Activated naive CD4-positive, alpha-beta T cell treated with anti-CD3 and anti-CD28 coated beads, Interleukin-2, amount 10 ng/mL, durations not matched to agents 7 days and 5 days (primary cell): Measurements from ENCODE around the gene REV3L.

Experiments used
- CTCF ChIA-PET: fragments of 350-600 bp; sonication (Branson Sonifier 250); formaldehyde crosslinking; loops from one replicate; lab custom pipeline; 2021; ENCODE audit warnings: antibody characterized with exemption; lab: Charles Lee
- DNase-seq: peaks from one replicate; pipeline ENCODE4 v3.0.0-alpha.2; 2020
- H3K27ac Mint-ChIP-seq: one replicate; pipeline ENCODE4 v1.8.0; 2021; ENCODE audit warnings: mild to moderate bottlenecking, moderate library complexity, mixed read lengths
- H3K27me3 Mint-ChIP-seq: one replicate; pipeline ENCODE4 v1.8.0; 2021; ENCODE audit warnings: mild to moderate bottlenecking, mixed read lengths
- H3K36me3 Mint-ChIP-seq: one replicate; pipeline ENCODE4 v1.8.0; 2021; ENCODE audit warnings: mixed read lengths
- H3K4me1 Mint-ChIP-seq: one replicate; pipeline ENCODE4 v1.8.0; 2021; ENCODE audit warnings: mixed read lengths
- H3K4me3 Mint-ChIP-seq: one replicate; pipeline ENCODE4 v1.8.0; 2021; ENCODE audit warnings: mild to moderate bottlenecking, moderate library complexity, mixed read lengths
- H3K9me3 Mint-ChIP-seq: one replicate; pipeline ENCODE4 v1.8.0; 2021; ENCODE audit warnings: mixed read lengths

Gene REV3L

DNA sequence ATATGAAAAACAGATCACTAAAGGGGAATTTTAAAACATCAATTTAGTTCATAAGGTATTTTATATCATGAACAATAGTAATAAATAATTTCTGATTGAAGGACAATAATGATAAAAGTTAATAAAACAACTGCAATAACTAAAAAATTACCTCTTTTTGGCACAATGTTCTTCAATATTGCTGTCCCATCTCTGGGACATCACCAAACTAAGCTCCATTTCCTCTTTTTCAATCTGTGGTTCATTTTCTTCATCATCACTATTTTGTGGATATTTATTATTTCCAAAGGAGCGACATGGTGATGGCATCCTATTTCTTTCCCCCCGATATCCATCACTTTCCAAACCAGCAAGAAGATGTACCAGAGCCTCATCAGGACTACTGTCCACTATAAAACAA lies 103.2 kb downstream of the REV3L start:
- Mint-ChIP-seq H3K27me3 (no peaks in the 10 kb centered on the region), H3K27ac (no peak overlapping the region), H3K9me3 (no peaks in the 10 kb centered on the region), H3K4me1 (no peaks in the 10 kb centered on the region), H3K36me3 (peaks cover 25% of the 10 kb centered on the region), H3K4me3 (no peak overlapping the region)
- CTCF ChIA-PET: no interaction called here
- no peak for DNase-seq

DNA sequence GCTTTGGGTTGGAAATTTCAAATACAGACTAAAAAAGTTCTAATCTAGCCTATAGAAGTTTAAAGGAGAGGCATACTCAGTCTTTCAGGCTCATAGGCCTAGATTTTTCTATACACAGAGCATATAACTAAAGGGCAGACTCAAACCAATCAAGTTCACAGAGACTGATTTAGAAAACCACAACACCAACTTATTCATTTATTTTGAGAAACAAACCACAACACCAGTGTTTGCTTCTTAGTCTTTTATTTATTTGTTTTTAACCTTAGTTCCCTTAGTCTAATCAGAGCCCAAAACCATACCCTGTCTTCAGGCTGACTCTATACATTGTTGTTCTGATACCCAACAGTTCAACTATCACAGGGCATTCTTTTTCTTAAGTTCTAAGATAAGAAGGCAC lies 103.7 kb downstream of the REV3L start:
- Mint-ChIP-seq H3K9me3 (no peaks in the 10 kb centered on the region), H3K36me3 (peaks cover 22% of the 10 kb centered on the region), H3K4me3 (no peak overlapping the region), H3K4me1 (no peaks in the 10 kb centered on the region), H3K27ac (no peak overlapping the region), H3K27me3 (no peaks in the 10 kb centered on the region)
- CTCF ChIA-PET: no interaction called here
- no peak for DNase-seq

DNA sequence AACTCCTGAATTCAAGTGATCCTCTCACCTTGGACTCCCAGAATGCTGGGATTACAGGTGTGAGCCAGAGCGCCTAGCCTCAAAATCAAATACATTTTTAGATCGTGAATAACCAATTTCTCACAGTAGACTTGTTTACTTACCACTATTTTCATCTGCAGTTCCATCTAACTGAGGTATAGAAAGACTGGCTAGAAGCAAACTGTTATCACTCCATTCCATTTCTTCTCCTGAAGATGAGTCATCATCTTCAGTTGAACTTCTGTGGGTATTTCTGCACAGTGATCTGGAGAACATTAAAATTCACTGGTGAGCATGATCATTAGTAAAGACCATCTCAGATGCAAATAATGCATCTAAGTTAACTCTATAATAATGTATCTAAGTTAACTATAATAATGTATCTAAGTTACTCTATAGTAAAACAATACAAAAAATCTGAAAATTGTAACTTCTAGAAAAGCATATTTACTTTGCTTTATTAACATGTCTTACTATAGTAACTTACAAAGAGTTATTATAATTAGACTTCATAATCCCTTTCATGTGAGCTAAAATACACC lies 105.4 kb downstream of the REV3L start:
- CTCF ChIA-PET: no interaction called here
- DNase-seq: no peak
- peaks cover 25% of the 10 kb centered on the region for H3K36me3 Mint-ChIP-seq
- no peak overlapping the region for H3K4me3 Mint-ChIP-seq
- H3K27me3 Mint-ChIP-seq: no peaks in the 10 kb centered on the region
- H3K27ac Mint-ChIP-seq: no peak overlapping the region
- H3K9me3 Mint-ChIP-seq: no peaks in the 10 kb centered on the region
- no peaks in the 10 kb centered on the region for H3K4me1 Mint-ChIP-seq

DNA sequence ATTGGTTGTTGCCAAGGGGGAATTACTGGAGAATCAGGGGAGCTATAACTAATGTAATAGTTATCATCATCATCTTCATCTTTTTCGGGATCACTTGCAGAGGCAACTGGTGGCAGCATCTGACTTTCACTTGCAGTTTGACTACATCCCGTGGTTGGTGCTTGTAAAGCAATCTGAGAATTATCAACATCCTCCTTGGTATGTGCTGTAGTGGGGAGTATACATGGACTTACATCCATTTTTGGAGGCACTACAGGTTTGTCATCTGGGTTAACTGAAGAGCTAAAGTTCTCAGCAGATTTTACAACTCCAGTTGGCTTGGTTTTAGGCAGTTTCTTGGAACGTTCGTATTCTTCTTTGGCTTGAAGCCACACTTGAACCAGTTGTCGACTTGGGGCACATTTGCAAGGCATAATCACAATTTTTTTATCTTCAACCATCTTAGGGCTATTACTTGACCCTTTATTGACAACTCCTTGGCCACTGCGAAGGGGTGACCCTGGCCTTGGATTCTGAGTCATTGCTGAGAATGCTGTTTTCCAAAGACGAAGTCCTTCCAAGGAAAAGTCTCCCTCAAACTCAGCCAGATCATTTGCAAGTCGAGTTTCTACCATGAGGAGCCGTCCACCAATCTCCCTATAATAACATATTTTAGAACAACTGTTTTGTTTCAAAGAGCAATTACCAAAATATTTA lies 115.5 kb downstream of the REV3L start:
- peaks cover 13% of the 10 kb centered on the region for H3K4me1 Mint-ChIP-seq
- no peaks in the 10 kb centered on the region for H3K9me3 Mint-ChIP-seq
- H3K27ac Mint-ChIP-seq: no peak overlapping the region
- H3K27me3 Mint-ChIP-seq: no peaks in the 10 kb centered on the region
- no peak overlapping the region for H3K4me3 Mint-ChIP-seq
- DNase-seq: no peak
- peaks cover 11% of the 10 kb centered on the region for H3K36me3 Mint-ChIP-seq
- CTCF ChIA-PET: interaction anchor here (1.5 to 2.4 kb wide), 2 partner anchors 27 to 111 kb away, joined by 3 to 11 read pairs; no protein-coding TSS in a partner anchor

DNA sequence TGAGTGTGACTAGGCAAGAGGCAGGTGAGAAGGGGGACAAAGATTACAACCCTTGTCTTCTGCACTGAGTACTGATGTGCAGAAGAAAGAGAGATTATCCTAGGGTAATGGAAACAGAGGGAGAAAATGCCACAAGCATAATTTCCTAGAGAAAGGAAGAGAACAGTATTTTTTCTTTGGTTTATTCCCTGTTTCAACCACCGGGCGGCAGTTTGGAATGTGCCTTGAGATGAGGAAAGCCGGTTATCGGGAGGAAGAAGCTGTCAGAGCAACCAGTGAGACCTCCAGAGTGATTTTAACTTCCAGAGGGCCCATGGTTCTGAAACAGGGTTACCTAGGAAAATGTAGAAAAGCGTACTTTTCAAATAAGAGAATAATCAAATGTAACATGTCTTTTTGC lies 121.4 kb downstream of the REV3L start:
- H3K4me1 Mint-ChIP-seq: no peaks in the 10 kb centered on the region
- peaks cover 6% of the 10 kb centered on the region for H3K36me3 Mint-ChIP-seq
- H3K4me3 Mint-ChIP-seq: no peak overlapping the region
- no peak for DNase-seq
- no peaks in the 10 kb centered on the region for H3K27me3 Mint-ChIP-seq
- no peak overlapping the region for H3K27ac Mint-ChIP-seq
- no peaks in the 10 kb centered on the region for H3K9me3 Mint-ChIP-seq
- CTCF ChIA-PET: interaction anchor here (0.9 kb wide), 1 partner anchor 117 kb away, joined by 3 read pairs; no protein-coding TSS in a partner anchor

DNA sequence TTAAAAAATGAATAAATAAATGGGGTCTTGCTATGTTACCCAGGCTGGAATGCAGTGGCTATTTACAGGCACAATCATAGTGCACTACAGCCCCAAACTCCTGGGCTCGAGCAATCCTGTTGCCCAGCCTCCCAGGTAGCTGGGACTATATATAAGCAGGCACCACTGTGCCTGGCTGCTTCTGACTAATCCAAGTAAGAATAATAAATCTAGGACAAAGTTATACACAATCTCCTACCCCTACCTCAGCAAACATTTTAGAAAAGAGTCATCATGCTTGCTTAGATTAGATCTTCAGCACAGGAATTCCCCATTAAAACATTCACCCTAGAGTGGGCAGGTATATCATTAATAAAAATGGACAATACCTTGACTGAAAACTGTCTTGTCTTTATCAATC lies 124.6 kb downstream of the REV3L start:
- H3K4me3 Mint-ChIP-seq: no peak overlapping the region
- no peaks in the 10 kb centered on the region for H3K4me1 Mint-ChIP-seq
- no peaks in the 10 kb centered on the region for H3K9me3 Mint-ChIP-seq
- DNase-seq: no peak
- H3K27ac Mint-ChIP-seq: no peak overlapping the region
- no peaks in the 10 kb centered on the region for H3K27me3 Mint-ChIP-seq
- CTCF ChIA-PET: no interaction called here
- peaks cover 11% of the 10 kb centered on the region for H3K36me3 Mint-ChIP-seq

DNA sequence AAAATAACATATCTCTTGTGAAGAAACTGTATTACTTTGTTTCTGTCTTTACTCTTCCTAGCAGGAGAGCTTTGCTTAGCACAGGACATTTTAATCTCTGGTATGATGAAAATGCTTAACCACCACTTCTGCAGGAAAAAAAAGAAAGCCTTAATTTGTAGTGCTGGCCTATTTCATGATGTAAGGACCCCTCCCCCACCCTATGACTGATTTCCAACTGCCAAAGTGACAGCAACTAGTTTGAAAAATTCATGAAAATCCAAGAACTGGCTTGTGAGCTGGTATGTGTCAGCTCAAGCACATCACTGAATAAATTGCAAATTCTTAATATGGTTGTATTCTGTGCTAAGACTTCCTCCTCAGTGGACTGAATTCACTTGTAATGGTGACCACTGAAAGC lies 125.3 kb downstream of the REV3L start:
- no peak overlapping the region for H3K4me3 Mint-ChIP-seq
- CTCF ChIA-PET: interaction anchor here (0.6 kb wide), 1 partner anchor 12 kb away, joined by 3 read pairs; no protein-coding TSS in a partner anchor
- H3K9me3 Mint-ChIP-seq: no peaks in the 10 kb centered on the region
- H3K27me3 Mint-ChIP-seq: no peaks in the 10 kb centered on the region
- no peak for DNase-seq
- no peaks in the 10 kb centered on the region for H3K4me1 Mint-ChIP-seq
- peaks cover 11% of the 10 kb centered on the region for H3K36me3 Mint-ChIP-seq
- no peak overlapping the region for H3K27ac Mint-ChIP-seq

DNA sequence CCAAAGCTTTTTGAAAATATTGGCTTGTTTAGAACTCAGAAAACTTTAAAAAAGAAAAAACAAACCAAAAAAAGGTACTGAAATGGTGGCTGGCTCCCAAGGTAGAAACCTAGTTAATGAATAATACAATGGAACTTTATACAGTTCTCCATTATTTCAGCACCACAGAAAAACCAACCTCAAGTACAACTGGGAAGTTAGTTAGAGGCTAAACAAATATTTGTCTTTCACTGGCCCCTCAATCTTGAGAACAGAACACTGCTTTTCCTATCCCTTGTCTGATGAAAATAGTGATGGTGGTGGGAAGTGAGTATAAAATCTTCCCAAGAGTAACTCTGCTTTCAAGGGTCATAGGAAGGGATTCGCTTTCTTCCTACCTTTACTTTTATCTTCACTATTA lies 126.5 kb downstream of the REV3L start:
- Mint-ChIP-seq H3K9me3 (no peaks in the 10 kb centered on the region), H3K4me1 (no peaks in the 10 kb centered on the region), H3K27me3 (no peaks in the 10 kb centered on the region), H3K36me3 (peaks cover 11% of the 10 kb centered on the region), H3K4me3 (no peak overlapping the region), H3K27ac (no peak overlapping the region)
- DNase-seq: no peak
- CTCF ChIA-PET: no interaction called here

DNA sequence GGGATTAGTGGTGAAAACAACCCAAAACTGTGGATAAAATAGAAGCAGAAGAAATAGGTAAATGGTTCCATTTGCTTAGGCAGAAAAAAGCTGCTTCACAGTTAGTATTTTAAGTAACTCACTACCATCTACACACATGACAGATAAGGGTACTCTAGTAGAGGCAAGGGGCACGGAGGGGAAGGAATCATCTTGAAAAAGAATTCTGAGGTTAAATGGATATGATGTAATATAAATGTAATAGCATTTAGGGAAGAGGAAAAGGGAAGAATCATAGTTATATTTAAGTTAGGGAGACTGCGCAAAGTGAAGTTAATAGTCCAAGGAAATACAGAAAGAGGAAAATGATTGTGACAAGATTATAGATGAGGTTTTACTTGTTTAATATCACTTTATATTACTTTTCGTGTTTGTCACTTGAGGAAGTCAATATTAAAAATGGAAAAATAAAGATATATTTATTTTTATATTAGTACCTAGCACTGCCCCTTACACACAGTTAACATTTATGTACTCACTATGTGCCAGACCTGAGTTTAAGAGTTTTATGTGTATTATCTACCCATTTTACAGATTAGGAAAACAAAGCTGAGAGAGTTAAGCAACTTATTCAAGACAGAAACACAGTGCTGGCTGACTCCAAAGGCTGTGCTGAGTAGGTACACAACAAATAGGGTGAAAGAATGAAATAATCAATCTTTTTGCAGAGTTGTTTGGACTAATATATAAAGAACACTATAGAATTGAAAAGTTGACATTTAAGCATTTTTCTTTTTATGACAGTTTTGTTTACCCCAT lies 128.1 kb downstream of the REV3L start:
- DNase-seq: no peak
- CTCF ChIA-PET: no interaction called here
- Mint-ChIP-seq H3K36me3 (peaks cover 13% of the 10 kb centered on the region), H3K27ac (no peak overlapping the region), H3K27me3 (no peaks in the 10 kb centered on the region), H3K9me3 (no peaks in the 10 kb centered on the region), H3K4me1 (no peaks in the 10 kb centered on the region), H3K4me3 (no peak overlapping the region)

DNA sequence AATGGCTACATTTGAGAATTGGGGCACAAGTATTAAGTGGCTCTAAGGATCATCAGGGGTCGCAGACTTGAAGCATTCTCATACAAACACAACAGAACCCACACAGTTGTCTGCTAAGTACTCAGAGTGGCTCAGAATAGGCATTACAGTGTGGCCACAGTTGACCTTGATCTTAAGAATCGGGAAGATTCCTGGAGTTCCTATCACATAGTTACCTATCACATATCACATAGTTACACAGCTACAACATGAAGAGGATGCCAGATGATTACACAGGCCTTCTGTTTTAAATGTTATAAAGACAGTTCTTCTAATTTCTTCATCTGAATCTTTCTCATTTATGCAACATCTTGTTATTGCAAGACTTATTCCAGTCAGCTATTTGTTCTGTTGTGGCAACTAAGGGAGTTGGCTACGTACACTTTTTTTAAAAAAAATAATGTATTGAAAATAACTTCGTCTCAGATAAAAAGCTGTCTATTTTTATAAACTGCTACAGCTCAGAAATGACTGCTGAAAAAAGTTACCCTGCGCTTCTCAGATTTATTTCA lies 129.0 kb downstream of the REV3L start:
- no peak for DNase-seq
- Mint-ChIP-seq H3K9me3 (no peaks in the 10 kb centered on the region), H3K27ac (no peak overlapping the region), H3K36me3 (peaks cover 15% of the 10 kb centered on the region), H3K27me3 (no peaks in the 10 kb centered on the region), H3K4me3 (no peak overlapping the region), H3K4me1 (no peaks in the 10 kb centered on the region)
- CTCF ChIA-PET: no interaction called here

DNA sequence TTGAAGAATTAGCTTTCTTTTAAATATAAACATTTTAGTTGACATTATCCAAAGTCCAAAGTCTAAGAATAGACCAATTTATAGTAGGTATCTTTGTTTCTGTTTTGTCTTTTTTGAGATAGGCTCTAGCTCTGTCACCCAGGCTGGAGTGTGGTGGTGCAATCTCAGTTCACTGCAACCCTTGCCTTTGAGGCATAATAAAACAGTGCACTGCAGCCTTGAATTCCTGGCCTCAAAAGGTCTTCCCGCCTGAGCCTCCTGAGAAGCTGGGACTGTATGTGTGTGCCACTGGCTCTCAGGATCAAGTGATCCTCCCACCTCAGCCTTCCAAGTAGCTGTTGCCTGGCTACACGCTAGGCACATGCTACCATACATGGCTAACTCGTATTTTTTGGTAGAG lies 135.4 kb downstream of the REV3L start:
- Mint-ChIP-seq H3K4me3 (no peak overlapping the region), H3K36me3 (peaks cover 9% of the 10 kb centered on the region), H3K4me1 (no peaks in the 10 kb centered on the region), H3K9me3 (no peaks in the 10 kb centered on the region), H3K27me3 (no peaks in the 10 kb centered on the region), H3K27ac (no peak overlapping the region)
- CTCF ChIA-PET: no interaction called here
- no peak for DNase-seq

DNA sequence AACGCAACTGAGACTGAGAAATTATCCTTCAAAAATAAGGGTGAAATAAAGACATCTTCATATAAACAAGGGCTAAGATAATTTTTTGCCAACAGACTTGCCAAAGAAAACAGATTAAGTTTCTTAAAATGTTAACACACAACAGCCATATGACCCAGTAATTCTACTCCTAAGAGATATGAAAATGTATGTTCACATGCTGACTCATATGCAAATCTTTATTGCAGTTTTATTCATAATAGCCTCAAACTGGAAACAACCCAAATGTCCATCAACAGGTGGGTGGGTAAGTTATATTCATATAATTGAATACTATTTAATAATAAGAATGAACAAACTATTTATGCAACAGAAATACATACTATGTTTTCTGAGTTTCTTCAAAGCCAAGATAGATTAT lies 140.1 kb downstream of the REV3L start:
- Mint-ChIP-seq H3K36me3 (peaks cover 17% of the 10 kb centered on the region), H3K27ac (no peak overlapping the region), H3K4me1 (peaks cover 7% of the 10 kb centered on the region), H3K27me3 (no peaks in the 10 kb centered on the region), H3K4me3 (no peak overlapping the region), H3K9me3 (no peaks in the 10 kb centered on the region)
- no peak for DNase-seq
- CTCF ChIA-PET: no interaction called here

DNA sequence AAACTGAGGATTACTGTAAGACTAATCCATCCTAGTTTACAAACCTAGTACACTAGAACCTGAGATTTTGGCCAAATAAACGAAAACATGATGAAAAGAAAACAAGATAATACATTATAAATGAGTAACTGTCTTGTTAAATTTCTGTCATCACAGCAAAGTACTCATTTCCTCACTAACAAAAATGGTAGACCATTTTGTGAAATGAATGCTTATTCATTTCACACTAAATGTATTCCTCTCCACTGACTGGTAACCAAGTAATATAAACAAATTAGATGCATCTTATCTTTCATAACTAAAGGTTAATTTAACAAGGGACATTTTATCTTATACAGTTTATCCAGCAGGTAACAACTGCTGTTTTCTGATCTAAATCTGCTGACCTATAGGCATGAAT lies 143.7 kb downstream of the REV3L start:
- Mint-ChIP-seq H3K27ac (no peak overlapping the region), H3K4me3 (no peak overlapping the region)
- CTCF ChIA-PET: no interaction called here

DNA sequence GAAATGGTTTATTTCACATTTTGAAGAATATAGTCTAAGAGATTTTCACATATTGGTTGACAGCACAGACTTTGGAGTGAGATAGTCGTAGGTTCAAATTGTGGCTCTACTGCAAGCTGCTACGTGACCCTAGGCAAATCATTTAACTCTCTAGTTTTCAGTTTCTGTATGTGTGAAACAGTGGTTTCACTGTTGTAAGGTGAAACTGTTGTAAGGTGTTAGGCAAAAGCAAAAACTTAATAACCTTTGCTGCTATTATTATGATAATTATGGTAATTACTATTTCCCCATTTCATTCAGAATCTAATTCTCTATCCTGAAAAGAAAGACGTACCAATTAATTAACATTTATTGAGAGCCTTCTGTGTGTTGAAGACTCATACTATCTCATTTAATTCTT lies 144.2 kb downstream of the REV3L start:
- no peaks in the 10 kb centered on the region for H3K9me3 Mint-ChIP-seq
- no peak overlapping the region for H3K27ac Mint-ChIP-seq
- peaks cover 12% of the 10 kb centered on the region for H3K36me3 Mint-ChIP-seq
- H3K4me3 Mint-ChIP-seq: no peak overlapping the region
- CTCF ChIA-PET: no interaction called here
- no peak for DNase-seq
- peaks cover 9% of the 10 kb centered on the region for H3K4me1 Mint-ChIP-seq
- no peaks in the 10 kb centered on the region for H3K27me3 Mint-ChIP-seq

More for the DNA sequence above, 143.7 kb downstream of the REV3L start:
- no peaks in the 10 kb centered on the region for H3K9me3 Mint-ChIP-seq
- H3K36me3 Mint-ChIP-seq: peaks cover 13% of the 10 kb centered on the region
- no peak for DNase-seq
- no peaks in the 10 kb centered on the region for H3K27me3 Mint-ChIP-seq
- H3K4me1 Mint-ChIP-seq: peaks cover 9% of the 10 kb centered on the region
